GM10847 (cell line): ENCODE results near the gene ASGR2.

ENCODE experiments used
- POLR2A ChIP-seq: IDR thresholded peaks from 2 replicates; pipeline ENCODE4 v1.6.1; 2011; ENCODE audit not compliant: insufficient read length; ENCODE audit errors: extremely low read depth

The ASGR2 gene

GRCh38 chr17:7130621-7131422 lies 16.2 kb upstream of the ASGR2 start:
- TF ChIP-seq POLR2A, result no peak

- no peak for TF ChIP-seq POLR2A
Observed at GRCh38 chr17:7129311-7129710, 14.7 kb upstream of the ASGR2 start.

- TF ChIP-seq POLR2A, result no peak
Observed at GRCh38 chr17:7128160-7128559, 13.5 kb upstream of the ASGR2 start.

GRCh38 chr17:7124923-7125322 lies 10.3 kb upstream of the ASGR2 start:
- TF ChIP-seq POLR2A, result no peak

- TF ChIP-seq POLR2A, result no peak
Observed at GRCh38 chr17:7123844-7124243, 9.2 kb upstream of the ASGR2 start.

GRCh38 chr17:7122381-7122780 lies 7.8 kb upstream of the ASGR2 start:
- TF ChIP-seq POLR2A, result no peak

- TF ChIP-seq POLR2A, result no peak
Observed at GRCh38 chr17:7120123-7120522, 5.5 kb upstream of the ASGR2 start.

GRCh38 chr17:7119314-7119713 lies 4.7 kb upstream of the ASGR2 start:
- TF ChIP-seq POLR2A, result no peak

GRCh38 chr17:7114875-7115614 lies 423 bp upstream of the ASGR2 start:
- no peak for TF ChIP-seq POLR2A

- TF ChIP-seq POLR2A, result no peak
Observed at GRCh38 chr17:7113273-7114071, 1.1 kb downstream of the ASGR2 start.

- no peak for TF ChIP-seq POLR2A
Observed at GRCh38 chr17:7112510-7113108, 2.0 kb downstream of the ASGR2 start.

- TF ChIP-seq POLR2A, result no peak
Observed at GRCh38 chr17:7111784-7112509, 2.7 kb downstream of the ASGR2 start.

GRCh38 chr17:7110617-7111306 lies 3.9 kb downstream of the ASGR2 start:
- no peak for TF ChIP-seq POLR2A

GRCh38 chr17:7109461-7110322 lies 4.9 kb downstream of the ASGR2 start:
- TF ChIP-seq POLR2A, result no peak

GRCh38 chr17:7108981-7109380 lies 5.6 kb downstream of the ASGR2 start:
- TF ChIP-seq POLR2A, result no peak
